Cardiac muscle cell (in vitro differentiated cells and primary cell): ENCODE data around the gene CRHR1. TPM values are rescaled to one million over a fixed set of nuclear protein-coding genes. Genes with fewer than 3 reads are reported as not detected.

Experiments used
- DNase-seq, 2 donors: peaks; one replicate each; pipeline versions ENCODE4 v3.0.0 to v3.0.0-alpha.2; 2010 to 2017; ENCODE audit warnings: low read depth in 1 of 2, low spot score in 1 of 2
- H3K27ac ChIP-seq: fragments of 200-600 bp; sonication (generic); 2 replicates; pipeline ENCODE4 v1.5.1; 2016
- H3K27me3 ChIP-seq: fragments of 200-600 bp; sonication (generic); 2 replicates; pipeline ENCODE4 v1.6.0; 2016; ENCODE audit warnings: control low read depth
- H3K36me3 ChIP-seq: fragments of 200-600 bp; sonication (generic); 2 replicates; pipeline ENCODE4 v1.5.1; 2016; ENCODE audit warnings: control low read depth
- H3K4me1 ChIP-seq: fragments of 200-600 bp; sonication (generic); 2 replicates; pipeline ENCODE4 v1.8.1; 2017; ENCODE audit warnings: low read depth, mild to moderate bottlenecking, mixed run types
- H3K4me3 ChIP-seq: fragments of 200-600 bp; sonication (generic); 2 replicates; pipeline ENCODE4 v1.5.1; 2016; ENCODE audit warnings: mild to moderate bottlenecking
- H3K9me3 ChIP-seq: fragments of 200-600 bp; sonication (generic); 2 replicates; pipeline ENCODE4 v1.5.1; 2017; ENCODE audit warnings: low read depth, mild to moderate bottlenecking, control low read depth
- polyA plus RNA-seq: library from polyadenylated mRNA; unstranded; fragments of >200 nt; fragmentation: Nextera tagmentation; extraction: Ambion mirVana; gene quantifications from 2 replicates; pipeline ENCODE4 v1.2.1, GENCODE V29; 2016
- total RNA-seq: library from RNA; depleted of rRNA; stranded (reverse); fragments of >200 nt; gene quantifications from 2 replicates; pipeline ENCODE4 v1.2.3, GENCODE V29; 2016
- TF ChIP-seq, protein P1 (sequence below): IDR thresholded peaks from 2 replicates; pipeline ENCODE4 v1.5.1; 2012; ENCODE audit warnings: low read depth, mild to moderate bottlenecking, low read length

The CRHR1 gene
- total and polyA plus RNA-seq, 2 experiments from 2014 or later, result 0.86 TPM; not detected in 1

DNA sequence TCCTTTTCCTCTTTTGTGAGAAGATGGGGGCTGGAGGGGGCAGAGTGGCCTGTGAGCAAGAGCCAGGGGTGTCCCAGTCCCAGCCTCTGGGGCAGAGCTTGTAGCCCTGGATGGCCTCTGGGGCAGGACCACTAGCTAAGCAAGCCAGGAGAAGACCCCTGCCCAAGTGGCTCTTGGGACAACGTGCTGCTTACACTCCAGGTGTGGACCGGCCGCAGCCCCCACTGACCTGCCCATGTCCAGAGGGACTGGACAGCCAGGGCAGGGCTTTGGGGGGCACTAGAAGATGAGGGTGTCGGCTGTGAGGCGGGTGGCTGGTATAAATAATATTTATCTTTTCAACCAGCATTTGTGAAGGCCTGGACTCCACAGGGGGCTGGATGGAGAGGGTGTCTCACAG lies 51.4 kb downstream of the CRHR1 start:
- TF ChIP-seq, protein P1, sequence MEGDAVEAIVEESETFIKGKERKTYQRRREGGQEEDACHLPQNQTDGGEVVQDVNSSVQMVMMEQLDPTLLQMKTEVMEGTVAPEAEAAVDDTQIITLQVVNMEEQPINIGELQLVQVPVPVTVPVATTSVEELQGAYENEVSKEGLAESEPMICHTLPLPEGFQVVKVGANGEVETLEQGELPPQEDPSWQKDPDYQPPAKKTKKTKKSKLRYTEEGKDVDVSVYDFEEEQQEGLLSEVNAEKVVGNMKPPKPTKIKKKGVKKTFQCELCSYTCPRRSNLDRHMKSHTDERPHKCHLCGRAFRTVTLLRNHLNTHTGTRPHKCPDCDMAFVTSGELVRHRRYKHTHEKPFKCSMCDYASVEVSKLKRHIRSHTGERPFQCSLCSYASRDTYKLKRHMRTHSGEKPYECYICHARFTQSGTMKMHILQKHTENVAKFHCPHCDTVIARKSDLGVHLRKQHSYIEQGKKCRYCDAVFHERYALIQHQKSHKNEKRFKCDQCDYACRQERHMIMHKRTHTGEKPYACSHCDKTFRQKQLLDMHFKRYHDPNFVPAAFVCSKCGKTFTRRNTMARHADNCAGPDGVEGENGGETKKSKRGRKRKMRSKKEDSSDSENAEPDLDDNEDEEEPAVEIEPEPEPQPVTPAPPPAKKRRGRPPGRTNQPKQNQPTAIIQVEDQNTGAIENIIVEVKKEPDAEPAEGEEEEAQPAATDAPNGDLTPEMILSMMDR, result no peak
- Histone ChIP-seq H3K4me1 (no peaks in the 10 kb centered on the region), H3K27me3 (no peaks in the 10 kb centered on the region), H3K9me3 (no peaks in the 10 kb centered on the region), H3K27ac (no peak overlapping the region), H3K4me3 (no peak overlapping the region), H3K36me3 (no peaks in the 10 kb centered on the region)
- DNase-seq, result no peak

DNA sequence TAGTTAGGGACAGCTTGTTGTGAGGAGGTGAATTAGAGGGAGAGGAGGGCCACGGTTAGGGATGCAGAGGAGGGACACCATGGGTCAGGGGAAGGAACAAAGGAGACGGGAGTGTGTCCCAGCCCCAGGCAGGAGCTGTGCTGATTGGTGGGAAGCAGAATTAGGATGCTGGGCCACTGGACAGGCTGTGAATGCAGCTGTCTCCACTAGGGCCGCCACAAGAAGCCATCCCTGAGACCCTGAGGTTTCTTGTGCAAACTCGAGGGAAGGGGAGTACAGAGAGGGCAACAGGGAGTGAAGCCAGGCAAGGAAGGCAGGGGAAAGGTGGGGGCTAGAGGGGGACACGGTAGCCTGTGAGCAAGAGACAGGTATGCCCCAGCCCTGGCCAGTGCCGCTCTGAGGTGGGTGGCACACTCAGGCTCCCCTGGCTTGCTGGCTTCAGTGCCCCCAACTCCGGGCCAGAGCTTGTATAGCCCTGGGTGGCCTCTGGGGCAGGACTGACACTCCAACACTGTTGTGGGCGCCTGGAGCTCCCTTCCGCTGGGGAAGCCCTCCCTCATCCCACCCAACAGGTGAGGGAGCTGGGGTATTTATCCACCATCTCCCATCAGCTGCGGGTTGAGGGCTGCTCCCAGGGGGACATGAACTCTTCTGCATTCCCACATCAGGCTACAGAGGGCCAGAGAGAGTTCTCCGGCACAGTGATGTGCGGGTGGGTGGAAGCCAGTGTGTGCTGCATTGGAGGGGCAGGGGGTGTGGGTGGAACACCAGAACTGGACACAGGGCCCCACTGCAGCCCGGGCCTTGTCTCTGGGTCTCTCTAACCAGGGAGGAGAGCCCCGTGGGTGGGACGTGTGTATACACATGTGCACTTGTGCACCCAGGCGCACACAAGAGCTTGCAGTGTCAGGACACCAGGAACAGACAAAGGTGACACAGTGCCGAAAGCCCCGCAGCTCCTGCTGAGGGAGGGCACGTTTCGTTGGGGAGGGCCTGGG lies 52.2 kb downstream of the CRHR1 start:
- H3K9me3 ChIP-seq, result no peaks in the 10 kb centered on the region
- no peaks in the 10 kb centered on the region for H3K4me1 ChIP-seq
- H3K36me3 ChIP-seq, result no peaks in the 10 kb centered on the region
- no peaks in the 10 kb centered on the region for H3K27me3 ChIP-seq
- TF ChIP-seq, protein P1, result no peak
- no peak overlapping the region for H3K4me3 ChIP-seq
- H3K27ac ChIP-seq, result no peak overlapping the region
- no peak for DNase-seq

DNA sequence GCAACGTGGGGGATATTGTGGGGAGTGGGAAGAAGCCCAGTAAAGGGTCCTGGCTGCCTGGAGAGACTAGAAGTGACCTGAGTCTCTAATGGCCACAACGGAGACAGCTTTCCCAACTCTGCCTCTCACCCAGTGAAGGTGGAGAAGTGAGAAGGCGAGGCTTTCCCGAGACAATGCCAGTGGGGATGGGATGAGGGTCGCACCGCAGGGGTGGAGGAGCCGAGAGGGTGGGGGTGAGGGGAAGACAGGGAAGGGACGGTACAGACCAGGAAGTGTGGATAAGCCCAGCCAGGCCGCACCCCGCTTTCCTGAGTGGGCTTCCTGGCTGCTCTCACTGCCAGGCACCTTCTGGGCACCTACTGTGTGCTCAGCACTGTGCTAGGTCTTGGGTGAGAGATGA lies 53.1 kb downstream of the CRHR1 start:
- no peaks in the 10 kb centered on the region for H3K4me1 ChIP-seq
- DNase-seq, result no peak
- H3K36me3 ChIP-seq, result no peaks in the 10 kb centered on the region
- H3K27ac ChIP-seq, result no peak overlapping the region
- H3K4me3 ChIP-seq, result no peak overlapping the region
- no peaks in the 10 kb centered on the region for H3K27me3 ChIP-seq
- TF ChIP-seq, protein P1, result no peak
- no peaks in the 10 kb centered on the region for H3K9me3 ChIP-seq

DNA sequence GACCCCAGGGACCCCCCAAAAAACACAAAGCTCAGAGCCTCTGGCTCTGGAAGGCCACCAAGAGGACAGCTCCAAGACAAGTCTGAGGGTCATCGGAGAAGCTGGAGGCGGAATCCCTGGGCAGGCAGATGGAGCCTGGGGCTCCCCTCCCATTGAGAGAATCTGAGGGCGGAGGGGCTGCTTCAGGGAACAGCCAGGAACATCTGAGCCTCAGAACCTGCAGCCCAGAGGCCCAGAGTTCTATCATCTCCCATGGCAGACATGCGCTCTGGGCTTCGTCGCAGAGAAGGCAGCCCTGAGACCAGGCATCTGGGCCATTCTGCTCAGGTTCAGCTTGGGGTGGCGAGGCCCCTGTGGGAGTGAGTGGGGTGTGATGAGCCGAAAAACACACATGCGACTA lies 53.5 kb downstream of the CRHR1 start:
- TF ChIP-seq, protein P1, result no peak
- Histone ChIP-seq H3K27me3 (no peaks in the 10 kb centered on the region), H3K27ac (no peak overlapping the region), H3K4me1 (no peaks in the 10 kb centered on the region), H3K9me3 (no peaks in the 10 kb centered on the region), H3K36me3 (no peaks in the 10 kb centered on the region), H3K4me3 (no peak overlapping the region)
- DNase-seq, result no peak

DNA sequence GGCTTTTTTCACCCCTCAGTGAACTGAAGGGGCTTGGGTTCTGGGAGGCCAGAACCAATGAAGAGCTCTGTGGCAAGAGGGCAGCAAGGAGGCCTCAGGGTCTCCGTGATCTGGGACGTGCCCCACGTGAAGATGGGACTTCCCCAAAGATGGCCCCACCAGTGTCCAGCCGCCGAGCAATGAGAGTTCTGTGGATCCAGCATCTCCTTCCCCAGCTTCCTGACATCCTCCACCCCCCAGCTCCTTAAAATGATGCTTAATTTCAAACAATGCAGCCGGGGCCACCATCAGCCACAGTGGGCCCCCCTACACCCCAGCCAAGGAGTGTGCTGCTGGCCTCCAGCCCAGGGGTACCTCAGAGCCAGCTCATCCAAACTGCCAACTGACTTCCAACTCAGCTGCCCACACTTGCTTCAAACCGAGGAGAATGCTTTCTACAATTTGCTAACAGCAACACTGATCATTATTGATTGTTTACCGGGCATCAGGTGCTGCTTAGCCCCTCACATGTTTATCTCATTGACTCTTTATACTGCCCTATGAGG lies 54.7 kb downstream of the CRHR1 start:
- Histone ChIP-seq H3K36me3 (no peaks in the 10 kb centered on the region), H3K27ac (no peak overlapping the region), H3K9me3 (no peaks in the 10 kb centered on the region), H3K4me3 (no peak overlapping the region), H3K4me1 (no peaks in the 10 kb centered on the region), H3K27me3 (no peaks in the 10 kb centered on the region)
- TF ChIP-seq, protein P1, result no peak
- DNase-seq, result no peak
